Activated T-helper 1 cell treated with anti-CD3 and anti-CD28 coated beads, Interleukin-12 subunit alpha, Interleukin-12 subunit beta, Interleukin-2, Interleukin-4 antibody, amounts not matched to agents 30 ng/mL and 10 ng/mL and 1 ng/mL, durations not matched to agents 14 hours and 24 hours and 36 hours (primary cell): ENCODE results near the gene AJUBA. TPM values are rescaled to one million over a fixed set of nuclear protein-coding genes. Genes with fewer than 3 reads are reported as not detected.
A peak's percentile ranks its signal among the peaks of the same experiment; 100 is the strongest.

ENCODE experiments used
- DNase-seq: peaks from one replicate; pipeline ENCODE4 v3.0.0; 2021; ENCODE audit warnings: low spot score
- H3K27ac Mint-ChIP-seq: one replicate; pipeline ENCODE4 v1.8.0; 2021; ENCODE audit warnings: mild to moderate bottlenecking, mixed read lengths
- H3K27me3 Mint-ChIP-seq: one replicate; pipeline ENCODE4 v1.8.0; 2022; ENCODE audit warnings: mild to moderate bottlenecking, moderate library complexity, mixed read lengths; ENCODE audit not compliant: insufficient read depth
- H3K36me3 Mint-ChIP-seq: one replicate; pipeline ENCODE4 v1.8.0; 2021; ENCODE audit warnings: low read depth, mixed read lengths
- H3K4me1 Mint-ChIP-seq: one replicate; pipeline ENCODE4 v1.8.0; 2021; ENCODE audit warnings: low read depth, mixed read lengths
- H3K4me3 Mint-ChIP-seq: one replicate; pipeline ENCODE4 v1.8.0; 2021; ENCODE audit warnings: mild to moderate bottlenecking, moderate library complexity, mixed read lengths
- H3K9me3 Mint-ChIP-seq: one replicate; pipeline ENCODE4 v1.8.0; 2021; ENCODE audit warnings: mixed read lengths
- intact Hi-C: fragments of 100-400 bp; cut with micrococcal nuclease; formaldehyde crosslinking; loops from one replicate; pipeline ENCODE4 v1.15.1; 2024
- total RNA-seq: library from RNA; stranded (reverse); gene quantifications from 2 replicates; pipeline ENCODE4 v1.2.3, GENCODE V29; 2022

Gene AJUBA
- total RNA-seq, 1 donor from 2014 or later = 2.7 TPM

DNA sequence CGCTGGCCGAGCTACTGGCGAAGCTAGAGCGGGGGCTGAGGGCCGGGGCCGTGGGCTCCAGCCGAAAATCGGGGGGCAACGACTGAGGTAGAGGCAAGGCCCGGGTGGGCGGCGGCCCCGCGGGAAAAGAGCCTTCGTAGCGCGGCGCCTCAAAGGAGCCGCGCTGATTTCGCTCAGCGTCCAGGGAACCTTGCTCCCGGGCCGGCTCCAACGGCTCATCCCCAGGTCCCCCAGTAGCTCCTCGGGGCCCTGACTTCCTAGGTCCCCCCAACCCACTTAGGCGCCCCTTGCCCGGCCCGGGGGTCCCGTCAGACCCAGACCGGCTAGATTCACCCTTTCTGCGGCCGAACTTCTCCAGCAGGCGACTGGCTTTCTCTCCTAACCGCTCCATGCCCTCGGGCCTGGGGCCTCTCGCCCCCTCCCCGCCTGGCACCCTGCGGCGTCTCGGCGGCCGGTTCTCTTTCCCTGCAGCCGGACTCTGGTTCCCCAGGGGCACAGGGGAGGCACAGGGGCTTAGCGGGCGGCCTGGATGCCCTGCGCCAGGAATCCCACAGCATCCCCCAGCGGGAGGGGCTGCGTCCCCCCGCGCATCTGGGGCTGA is 375 bp downstream of the AJUBA start:
- H3K4me1 Mint-ChIP-seq = peaks cover 9% of the 10 kb centered on the region
- H3K27me3 Mint-ChIP-seq = peaks cover 24% of the 10 kb centered on the region
- intact Hi-C loops = loop anchor here (1.0 to 5.0 kb wide), 5 partner anchors 25 to 1065 kb away; partner anchors contain the start of genes HAUS4 and PSMB5
- H3K9me3 Mint-ChIP-seq = no peaks in the 10 kb centered on the region
- no peaks in the 10 kb centered on the region for H3K36me3 Mint-ChIP-seq
- no peak overlapping the region for H3K27ac Mint-ChIP-seq
- H3K4me3 Mint-ChIP-seq = peak overlapping the region; percentile 34
- no peak for DNase-seq

- no peak for DNase-seq
- Mint-ChIP-seq H3K27ac (no peak overlapping the region), H3K4me3 (peak overlapping the region; percentile 31), H3K4me1 (peaks cover 9% of the 10 kb centered on the region), H3K27me3 (peaks cover 29% of the 10 kb centered on the region), H3K9me3 (no peaks in the 10 kb centered on the region), H3K36me3 (no peaks in the 10 kb centered on the region)
- intact Hi-C loops = loop anchor here (5.0 kb wide), 2 partner anchors 424 to 1064 kb away; no protein-coding TSS in a partner anchor
Observed at GRCh38 chr14:22981090-22981875, 1.1 kb downstream of the AJUBA start.

GRCh38 chr14:22980672-22981089 is 1.7 kb downstream of the AJUBA start:
- H3K9me3 Mint-ChIP-seq = no peaks in the 10 kb centered on the region
- no peak for DNase-seq
- H3K27me3 Mint-ChIP-seq = peaks cover 29% of the 10 kb centered on the region

GRCh38 chr14:22979748-22980392 is 2.5 kb downstream of the AJUBA start:
- H3K27me3 Mint-ChIP-seq = peaks cover 29% of the 10 kb centered on the region
- intact Hi-C loops = loop anchor here (1.0 to 5.0 kb wide), 3 partner anchors 321 to 1063 kb away; no protein-coding TSS in a partner anchor
- H3K27ac Mint-ChIP-seq = peak overlapping the region; percentile 1
- H3K36me3 Mint-ChIP-seq = no peaks in the 10 kb centered on the region
- peak overlapping the region; percentile 45 for H3K4me3 Mint-ChIP-seq
- peaks cover 9% of the 10 kb centered on the region for H3K4me1 Mint-ChIP-seq
- no peak for DNase-seq
- H3K9me3 Mint-ChIP-seq = no peaks in the 10 kb centered on the region

More at GRCh38 chr14:22980672-22981089, 1.7 kb downstream of the AJUBA start:
- H3K4me3 Mint-ChIP-seq = peak overlapping the region; percentile 31
- H3K27ac Mint-ChIP-seq = no peak overlapping the region
- peaks cover 9% of the 10 kb centered on the region for H3K4me1 Mint-ChIP-seq
- no peaks in the 10 kb centered on the region for H3K36me3 Mint-ChIP-seq
- intact Hi-C loops = loop anchor here (1.0 to 5.0 kb wide), 3 partner anchors 321 to 1063 kb away; no protein-coding TSS in a partner anchor

- H3K27me3 Mint-ChIP-seq = peaks cover 27% of the 10 kb centered on the region
- no peak overlapping the region for H3K27ac Mint-ChIP-seq
- H3K4me3 Mint-ChIP-seq = no peak overlapping the region
Observed at GRCh38 chr14:22978981-22979671, 3.2 kb downstream of the AJUBA start.

GRCh38 chr14:22978487-22978837 is 3.9 kb downstream of the AJUBA start:
- peaks cover 27% of the 10 kb centered on the region for H3K27me3 Mint-ChIP-seq
- peaks cover 9% of the 10 kb centered on the region for H3K4me1 Mint-ChIP-seq
- H3K36me3 Mint-ChIP-seq = no peaks in the 10 kb centered on the region
- H3K4me3 Mint-ChIP-seq = no peak overlapping the region
- no peaks in the 10 kb centered on the region for H3K9me3 Mint-ChIP-seq
- no peak overlapping the region for H3K27ac Mint-ChIP-seq
- no peak for DNase-seq
- intact Hi-C loops = no loop called here

More at GRCh38 chr14:22978981-22979671, 3.2 kb downstream of the AJUBA start:
- intact Hi-C loops = no loop called here
- Mint-ChIP-seq H3K4me1 (peaks cover 9% of the 10 kb centered on the region), H3K36me3 (no peaks in the 10 kb centered on the region), H3K9me3 (no peaks in the 10 kb centered on the region)
- DNase-seq = no peak

DNA sequence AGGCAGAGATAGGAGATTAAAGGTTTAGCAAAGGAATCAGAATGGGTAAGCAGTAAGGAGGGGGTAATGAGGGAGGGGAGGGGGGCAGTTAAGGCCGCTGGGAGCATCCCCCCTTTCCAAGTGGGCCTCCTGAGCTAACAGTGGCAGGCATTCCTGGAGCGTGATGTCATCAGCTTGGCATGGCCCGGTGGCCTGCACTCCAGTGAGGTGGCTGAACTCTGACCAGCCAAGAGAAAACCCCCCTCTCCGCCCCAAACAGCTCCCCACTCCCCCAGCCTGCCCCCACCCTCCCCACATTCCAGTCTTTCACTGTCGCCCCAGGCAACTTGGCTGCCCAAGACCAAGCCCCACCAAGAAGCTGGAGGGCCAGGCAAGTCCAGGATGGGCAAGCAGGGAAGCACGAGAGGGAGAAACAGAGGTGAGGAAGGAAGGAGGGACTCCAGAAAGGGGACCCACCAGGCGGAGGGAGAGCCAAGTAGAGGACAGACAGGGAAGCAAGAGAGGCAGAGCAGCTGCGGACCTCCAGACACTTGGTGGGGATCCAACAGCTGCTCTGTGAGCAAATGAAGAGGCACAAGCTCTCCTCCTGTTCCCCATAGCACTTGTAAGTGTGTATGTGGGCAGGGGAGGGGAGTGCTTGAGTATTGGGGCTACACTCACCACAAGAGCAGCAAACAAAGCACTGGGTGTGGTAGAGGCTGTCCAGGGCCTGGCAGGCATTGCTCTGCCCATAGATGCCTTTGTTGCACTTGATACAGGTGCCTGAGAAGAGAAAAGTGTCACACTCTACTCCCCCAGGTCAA is 4.5 kb downstream of the AJUBA start:
- Mint-ChIP-seq H3K9me3 (no peaks in the 10 kb centered on the region), H3K27ac (no peak overlapping the region), H3K36me3 (no peaks in the 10 kb centered on the region), H3K4me3 (no peak overlapping the region), H3K4me1 (peaks cover 9% of the 10 kb centered on the region), H3K27me3 (peaks cover 27% of the 10 kb centered on the region)
- no peak for DNase-seq
- intact Hi-C loops = no loop called here

DNA sequence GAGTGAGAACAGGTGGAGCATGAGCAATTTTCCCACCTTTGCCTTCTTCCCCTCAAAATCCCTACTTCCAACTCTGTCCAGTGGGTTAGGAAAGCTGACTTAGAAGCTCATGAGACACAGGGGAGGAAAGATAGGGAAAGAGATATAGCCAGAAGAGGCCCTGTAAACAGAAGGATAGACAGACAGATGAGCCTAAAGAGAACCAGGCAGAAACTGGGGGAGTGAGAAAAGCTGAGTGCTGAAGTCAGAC is 5.0 kb downstream of the AJUBA start:
- no peaks in the 10 kb centered on the region for H3K9me3 Mint-ChIP-seq
- no peak overlapping the region for H3K27ac Mint-ChIP-seq
- no peak overlapping the region for H3K4me3 Mint-ChIP-seq

DNA sequence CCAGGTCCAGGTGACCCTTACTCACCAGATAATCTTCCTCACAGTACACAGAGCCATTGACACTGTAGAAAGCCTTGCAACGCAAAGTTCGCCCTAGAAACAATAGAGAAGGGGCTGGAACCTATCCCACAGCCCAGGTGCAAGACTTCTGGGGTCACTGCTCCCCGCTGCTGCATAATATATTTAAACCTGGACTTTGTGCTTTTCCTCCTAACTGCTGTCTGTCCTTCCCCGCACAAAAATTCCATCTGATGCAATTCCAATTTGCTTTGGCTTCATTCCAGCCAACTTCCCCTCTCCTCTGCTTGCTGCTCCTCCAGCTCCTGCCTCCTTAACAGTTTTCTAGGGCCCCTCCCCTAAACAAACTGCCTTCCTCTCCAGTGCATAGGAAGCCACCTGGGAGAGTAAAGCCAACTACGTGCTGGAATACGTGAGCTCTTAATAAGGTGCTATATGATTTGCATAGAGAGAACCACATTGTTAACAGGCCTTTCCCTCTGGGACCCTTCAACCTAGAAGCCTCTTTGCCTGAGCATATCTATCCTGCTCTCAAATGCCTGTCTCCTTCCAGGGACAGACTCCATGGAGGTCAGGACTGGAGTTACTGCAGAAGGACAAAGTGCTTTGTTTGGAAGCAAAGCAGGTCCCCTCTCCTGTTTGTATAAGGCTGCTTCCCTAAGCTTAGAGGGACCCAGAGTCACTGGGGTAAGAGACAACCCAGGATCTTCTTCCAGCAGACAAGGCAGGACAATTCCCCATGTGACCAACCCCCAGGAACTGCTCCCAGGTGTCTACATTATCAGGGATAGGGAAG is 5.5 kb downstream of the AJUBA start:
- Mint-ChIP-seq H3K36me3 (no peaks in the 10 kb centered on the region), H3K27ac (no peak overlapping the region), H3K9me3 (no peaks in the 10 kb centered on the region), H3K4me1 (peaks cover 9% of the 10 kb centered on the region), H3K27me3 (peaks cover 27% of the 10 kb centered on the region), H3K4me3 (no peak overlapping the region)
- intact Hi-C loops = no loop called here
- no peak for DNase-seq

More for the DNA sequence above, 5.0 kb downstream of the AJUBA start:
- Mint-ChIP-seq H3K27me3 (peaks cover 27% of the 10 kb centered on the region), H3K36me3 (no peaks in the 10 kb centered on the region), H3K4me1 (peaks cover 9% of the 10 kb centered on the region)
- intact Hi-C loops = no loop called here
- no peak for DNase-seq

- Mint-ChIP-seq H3K27ac (no peak overlapping the region), H3K9me3 (no peaks in the 10 kb centered on the region), H3K4me1 (peaks cover 3% of the 10 kb centered on the region), H3K4me3 (no peak overlapping the region), H3K36me3 (no peaks in the 10 kb centered on the region), H3K27me3 (peaks cover 21% of the 10 kb centered on the region)
- intact Hi-C loops = no loop called here
- DNase-seq = no peak
Observed at GRCh38 chr14:22974530-22975313, 7.6 kb downstream of the AJUBA start.
